Activated CD8-positive, alpha-beta T cell treated with anti-CD3 and anti-CD28 coated beads, Interleukin-2, amount 10 ng/mL, durations not matched to agents 7 days and 5 days (primary cell): Measurements from ENCODE around the gene H1-8. TPM values are rescaled to one million over a fixed set of nuclear protein-coding genes. Genes with fewer than 3 reads are reported as not detected.

ENCODE experiments used
- ATAC-seq: fragments of 150-1000 bp; cut with Tn5 transposase; one replicate; pipeline ENCODE4 v1.10.0; 2021; ENCODE audit warnings: moderate library complexity
- CTCF ChIA-PET: fragments of 350-600 bp; sonication (Branson Sonifier 250); formaldehyde crosslinking; loops from one replicate; lab custom pipeline; 2021; ENCODE audit warnings: antibody characterized with exemption; lab: Charles Lee
- POLR2A ChIA-PET: fragments of 350-600 bp; sonication (Branson Sonifier 250); formaldehyde crosslinking; loops from one replicate; lab custom pipeline; 2021; ENCODE audit warnings: antibody characterized with exemption; lab: Charles Lee
- DNase-seq: peaks from one replicate; pipeline ENCODE4 v3.0.0-alpha.2; 2020
- H3K27ac Mint-ChIP-seq: one replicate; pipeline ENCODE4 v1.8.0; 2021; ENCODE audit warnings: mild to moderate bottlenecking, mixed read lengths
- H3K27me3 Mint-ChIP-seq: one replicate; pipeline ENCODE4 v1.8.0; 2021; ENCODE audit warnings: low read depth, mixed read lengths
- H3K36me3 Mint-ChIP-seq: one replicate; pipeline ENCODE4 v1.8.0; 2021; ENCODE audit warnings: low read depth, mixed read lengths
- H3K4me1 Mint-ChIP-seq: one replicate; pipeline ENCODE4 v1.8.0; 2021; ENCODE audit warnings: low read depth, mixed read lengths
- H3K4me3 Mint-ChIP-seq: one replicate; pipeline ENCODE4 v1.8.0; 2021; ENCODE audit warnings: mild to moderate bottlenecking, mixed read lengths
- H3K9me3 Mint-ChIP-seq: one replicate; pipeline ENCODE4 v1.8.0; 2022; ENCODE audit warnings: mixed read lengths; ENCODE audit not compliant: insufficient read depth
- total RNA-seq, 2 experiments: library from RNA; stranded (reverse); gene quantifications; one replicate each; pipeline ENCODE4 v1.2.3, GENCODE V29; 2021

Gene H1-8
- total RNA-seq, 2 experiments from 2014 or later, result not detected

DNA sequence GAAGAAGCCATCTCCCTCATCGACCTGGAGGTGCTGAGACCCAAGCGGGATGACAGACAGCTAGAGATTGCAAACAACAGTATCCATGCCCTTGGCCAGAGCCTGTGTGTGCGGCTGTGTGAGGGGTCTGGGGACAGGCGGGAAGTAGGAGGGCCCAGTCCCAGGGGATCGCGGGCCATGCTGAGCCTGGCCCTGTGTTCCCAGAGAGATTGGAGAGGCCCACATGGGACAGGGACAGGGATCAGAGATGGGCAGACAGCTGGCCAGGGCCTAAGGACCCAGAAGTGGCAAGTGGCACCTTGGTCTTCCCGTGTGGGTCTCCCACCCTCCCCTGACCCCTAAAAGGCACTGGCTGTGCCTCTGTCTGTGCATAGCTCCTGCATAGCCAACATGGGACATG lies 25.5 kb upstream of the H1-8 start:
- H3K27me3 Mint-ChIP-seq, result no peaks in the 10 kb centered on the region
- ChIA-PET CTCF (interaction anchor here (1.1 kb wide), 1 partner anchor 134 kb away, joined by 5 read pairs; no protein-coding TSS in a partner anchor), POLR2A (no interaction called here)
- no peaks in the 10 kb centered on the region for H3K9me3 Mint-ChIP-seq
- no peak for DNase-seq
- no peak overlapping the region for H3K4me3 Mint-ChIP-seq
- ATAC-seq, result no peak
- H3K4me1 Mint-ChIP-seq, result no peaks in the 10 kb centered on the region
- H3K36me3 Mint-ChIP-seq, result no peaks in the 10 kb centered on the region
- H3K27ac Mint-ChIP-seq, result no peak overlapping the region

DNA sequence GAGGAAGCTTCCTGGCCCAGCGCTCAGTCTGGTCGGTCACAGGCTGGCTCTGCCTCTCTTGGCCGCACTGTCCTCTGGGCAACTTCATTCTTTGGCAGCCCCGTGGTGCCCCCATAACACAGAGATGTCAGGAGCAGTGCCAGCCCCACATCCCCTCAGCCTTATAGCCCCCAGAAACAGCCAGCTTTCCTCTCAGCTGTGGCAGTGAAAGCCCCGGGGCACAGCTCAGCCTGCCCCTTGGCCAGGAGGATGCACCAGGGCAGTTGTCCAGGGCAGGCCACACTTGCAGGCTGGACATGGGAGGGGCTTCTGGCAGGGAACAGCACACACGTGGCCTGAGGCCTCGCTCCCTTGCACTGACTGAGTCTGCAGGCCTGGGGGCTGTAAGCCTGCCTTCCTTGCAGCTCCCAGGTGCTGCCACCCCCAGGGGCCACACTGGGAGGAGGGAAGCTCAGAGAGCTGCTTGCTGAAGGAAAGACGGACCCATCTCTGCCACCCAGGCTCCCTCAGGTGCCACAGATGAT lies 24.9 kb upstream of the H1-8 start:
- DNase-seq (no peak), ATAC-seq (no peak)
- Mint-ChIP-seq H3K36me3 (no peaks in the 10 kb centered on the region), H3K9me3 (no peaks in the 10 kb centered on the region), H3K4me1 (no peaks in the 10 kb centered on the region), H3K27ac (no peak overlapping the region), H3K27me3 (no peaks in the 10 kb centered on the region), H3K4me3 (no peak overlapping the region)
- ChIA-PET POLR2A (no interaction called here), CTCF (interaction anchor here (1.1 kb wide), 1 partner anchor 135 kb away, joined by 5 read pairs; no protein-coding TSS in a partner anchor)

DNA sequence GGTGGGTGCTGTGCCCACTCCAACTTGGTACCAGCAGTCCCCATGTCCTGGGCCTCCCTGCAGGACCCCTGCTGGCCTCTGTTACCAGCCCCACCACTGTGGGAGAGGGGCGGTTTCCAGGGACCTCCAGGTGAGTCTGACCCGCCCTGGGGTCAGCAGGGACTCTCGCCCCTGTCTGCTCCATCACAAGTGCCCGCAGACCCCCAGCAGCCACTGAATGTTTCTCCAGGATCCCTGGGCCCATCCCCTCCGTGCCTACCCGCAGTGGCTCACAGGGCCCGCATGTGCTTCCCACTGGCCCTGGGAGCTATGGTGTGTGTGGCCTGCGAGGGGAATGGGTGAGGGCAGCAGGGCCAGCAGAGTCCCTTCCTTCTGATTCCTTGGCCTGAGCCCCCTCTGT lies 24.4 kb upstream of the H1-8 start:
- no peak overlapping the region for H3K27ac Mint-ChIP-seq
- H3K27me3 Mint-ChIP-seq, result no peaks in the 10 kb centered on the region
- ATAC-seq (no peak), DNase-seq (no peak)
- no peaks in the 10 kb centered on the region for H3K9me3 Mint-ChIP-seq
- ChIA-PET POLR2A (no interaction called here), CTCF (no interaction called here)
- H3K4me3 Mint-ChIP-seq, result no peak overlapping the region
- no peaks in the 10 kb centered on the region for H3K36me3 Mint-ChIP-seq
- no peaks in the 10 kb centered on the region for H3K4me1 Mint-ChIP-seq

DNA sequence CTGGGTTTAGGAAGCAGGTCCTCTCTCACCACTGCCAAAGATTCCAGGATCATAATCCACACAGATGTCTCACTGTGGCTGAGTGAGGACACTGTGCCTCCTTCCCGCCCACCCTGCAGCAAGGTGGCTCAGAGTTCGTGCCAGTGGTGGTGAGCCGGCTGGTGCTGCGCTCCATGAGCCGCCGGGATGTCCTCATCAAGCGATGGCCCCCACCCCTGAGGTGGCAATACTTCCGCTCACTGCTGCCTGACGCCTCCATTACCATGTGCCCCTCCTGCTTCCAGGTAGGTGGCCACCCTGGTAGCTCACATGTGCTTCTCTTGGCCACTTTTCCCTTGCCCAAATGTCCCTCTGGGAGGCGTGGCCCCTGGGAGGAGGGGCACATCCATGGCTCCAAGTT lies 23.5 kb upstream of the H1-8 start:
- Mint-ChIP-seq H3K27ac (no peak overlapping the region), H3K9me3 (no peaks in the 10 kb centered on the region), H3K27me3 (no peaks in the 10 kb centered on the region), H3K4me3 (no peak overlapping the region), H3K36me3 (no peaks in the 10 kb centered on the region), H3K4me1 (no peaks in the 10 kb centered on the region)
- ChIA-PET POLR2A (no interaction called here), CTCF (no interaction called here)
- no peak for DNase-seq
- ATAC-seq, result no peak

DNA sequence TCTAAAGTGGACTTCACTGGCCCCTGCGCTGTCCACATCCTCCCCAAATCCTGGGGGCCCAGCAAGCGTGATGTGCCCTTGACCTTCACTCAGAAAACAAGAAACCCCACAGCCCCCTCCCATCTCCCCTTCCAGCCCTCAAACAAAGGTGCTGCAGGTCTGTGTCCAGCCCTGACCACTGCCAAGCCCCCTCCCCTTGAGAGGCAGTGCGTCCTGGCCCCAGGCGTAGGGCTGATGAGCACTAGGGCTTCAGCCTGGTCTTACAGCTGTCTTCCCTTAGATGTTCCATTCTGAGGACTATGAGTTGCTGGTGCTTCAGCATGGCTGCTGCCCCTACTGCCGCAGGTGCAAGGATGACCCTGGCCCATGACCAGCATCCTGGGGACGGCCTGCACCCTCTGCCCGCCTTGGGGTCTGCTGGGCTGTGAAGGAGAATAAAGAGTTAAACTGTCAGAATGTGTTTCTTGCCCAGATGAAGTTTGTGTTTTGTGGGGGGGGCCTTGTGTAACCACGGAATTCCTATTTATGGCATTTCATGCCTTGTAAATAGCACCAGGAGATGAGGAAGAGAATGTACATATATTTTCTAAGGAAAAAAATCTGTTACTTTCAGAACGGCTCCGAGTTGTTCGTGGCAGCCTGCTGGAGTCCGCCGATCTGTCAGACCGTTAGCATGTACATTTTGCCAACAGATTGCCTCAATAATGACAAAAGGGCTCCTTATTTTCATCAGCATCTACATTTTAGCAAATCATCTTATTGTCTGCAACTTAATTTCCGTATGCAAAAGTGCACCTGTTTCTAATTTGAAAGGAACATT lies 22.9 kb upstream of the H1-8 start:
- H3K27ac Mint-ChIP-seq, result no peak overlapping the region
- CTCF ChIA-PET, result no interaction called here
- no peak for DNase-seq
- no peaks in the 10 kb centered on the region for H3K9me3 Mint-ChIP-seq
- no peaks in the 10 kb centered on the region for H3K27me3 Mint-ChIP-seq
- POLR2A ChIA-PET, result no interaction called here
- no peak for ATAC-seq
- no peak overlapping the region for H3K4me3 Mint-ChIP-seq
- H3K4me1 Mint-ChIP-seq, result no peaks in the 10 kb centered on the region
- no peaks in the 10 kb centered on the region for H3K36me3 Mint-ChIP-seq

DNA sequence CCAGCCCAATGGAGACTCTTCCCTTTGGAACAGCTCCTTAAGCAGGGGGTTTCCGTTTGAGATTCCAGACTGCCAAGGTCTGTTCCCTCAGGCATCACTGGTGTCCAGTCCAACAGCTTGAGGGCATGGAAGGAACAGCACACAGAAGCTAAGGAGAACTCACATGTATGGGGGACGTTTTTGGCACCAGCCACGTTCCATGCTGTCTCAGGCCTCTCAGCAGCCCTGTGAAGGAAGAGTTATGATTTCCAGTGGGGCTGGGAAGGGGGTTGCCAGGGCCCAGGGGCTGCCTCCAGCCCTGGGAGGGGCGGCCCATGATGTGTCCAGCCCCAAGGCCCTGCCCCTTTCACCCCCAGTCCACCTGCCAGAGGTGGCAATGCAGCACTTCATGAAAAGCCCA lies 22.0 kb upstream of the H1-8 start:
- CTCF ChIA-PET, result no interaction called here
- H3K36me3 Mint-ChIP-seq, result no peaks in the 10 kb centered on the region
- H3K27ac Mint-ChIP-seq, result no peak overlapping the region
- no peaks in the 10 kb centered on the region for H3K9me3 Mint-ChIP-seq
- ATAC-seq (no peak), DNase-seq (no peak)
- no peaks in the 10 kb centered on the region for H3K27me3 Mint-ChIP-seq
- POLR2A ChIA-PET, result no interaction called here
- no peak overlapping the region for H3K4me3 Mint-ChIP-seq
- H3K4me1 Mint-ChIP-seq, result no peaks in the 10 kb centered on the region

DNA sequence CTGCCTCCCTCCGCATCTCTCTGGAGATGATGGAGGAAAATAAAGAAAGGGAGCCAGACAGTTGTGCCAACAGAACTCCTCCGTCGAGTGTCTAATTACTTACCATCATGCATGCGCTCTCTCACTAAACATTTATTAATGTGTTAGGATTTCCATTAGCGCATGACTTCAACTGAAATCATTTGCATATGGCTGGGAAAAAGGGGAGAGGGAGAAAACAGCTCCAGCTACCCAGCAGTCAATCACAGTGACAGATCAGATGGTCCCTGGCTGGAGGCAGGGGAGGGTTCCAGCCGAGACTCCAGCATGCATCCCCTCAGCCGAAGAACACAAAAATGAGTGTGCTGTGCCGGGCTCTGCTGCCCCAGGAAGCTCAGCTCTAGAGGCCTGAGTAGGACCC lies 21.4 kb upstream of the H1-8 start:
- Mint-ChIP-seq H3K27me3 (no peaks in the 10 kb centered on the region), H3K36me3 (no peaks in the 10 kb centered on the region), H3K4me1 (no peaks in the 10 kb centered on the region), H3K4me3 (no peak overlapping the region), H3K27ac (no peak overlapping the region), H3K9me3 (no peaks in the 10 kb centered on the region)
- POLR2A ChIA-PET, result no interaction called here
- DNase-seq (no peak), ATAC-seq (no peak)
- CTCF ChIA-PET, result no interaction called here

DNA sequence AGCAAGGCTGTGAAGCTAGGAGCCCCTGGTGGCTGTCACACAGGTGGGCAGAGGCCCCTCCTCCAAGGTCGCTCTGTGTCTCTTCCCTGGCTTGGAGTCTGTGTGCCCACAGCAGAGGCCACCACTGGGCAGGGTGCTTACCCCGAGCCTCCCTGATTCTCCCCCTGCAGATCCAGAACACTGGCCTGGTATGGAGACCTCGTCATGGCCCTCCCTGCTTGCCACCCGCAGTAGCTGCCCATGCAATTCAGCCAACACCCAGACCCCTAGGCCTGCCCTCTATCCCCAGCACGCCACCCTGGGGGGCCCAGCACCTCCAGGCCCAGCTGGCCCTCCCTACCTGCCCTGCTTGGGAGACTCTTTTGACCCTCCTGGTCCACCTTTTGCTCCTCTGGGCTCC lies 20.0 kb upstream of the H1-8 start:
- Mint-ChIP-seq H3K36me3 (no peaks in the 10 kb centered on the region), H3K9me3 (no peaks in the 10 kb centered on the region), H3K4me3 (no peak overlapping the region), H3K4me1 (no peaks in the 10 kb centered on the region), H3K27ac (no peak overlapping the region), H3K27me3 (no peaks in the 10 kb centered on the region)
- POLR2A ChIA-PET, result no interaction called here
- ATAC-seq (no peak), DNase-seq (no peak)
- CTCF ChIA-PET, result no interaction called here

DNA sequence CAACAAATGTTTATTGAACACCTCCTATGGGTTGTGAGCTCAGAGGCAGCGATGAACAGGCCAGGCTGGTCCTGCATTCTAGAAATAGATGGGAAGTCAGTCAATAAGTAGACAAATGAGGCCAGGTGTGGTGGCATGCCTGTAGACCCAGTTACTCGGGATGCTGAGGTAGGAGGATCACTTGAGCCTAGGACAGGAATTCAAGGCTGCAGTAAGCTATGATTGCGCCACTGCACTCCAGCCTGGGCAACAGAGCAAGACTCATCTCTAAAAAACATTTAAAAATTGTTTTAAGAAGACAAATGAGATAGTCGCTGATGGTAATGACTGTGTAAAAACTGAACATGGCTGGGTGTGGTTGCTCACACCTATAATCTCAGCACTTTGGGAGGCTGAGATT lies 18.9 kb upstream of the H1-8 start:
- ATAC-seq (no peak), DNase-seq (no peak)
- POLR2A ChIA-PET, result no interaction called here
- no peaks in the 10 kb centered on the region for H3K9me3 Mint-ChIP-seq
- no peak overlapping the region for H3K27ac Mint-ChIP-seq
- H3K4me1 Mint-ChIP-seq, result no peaks in the 10 kb centered on the region
- CTCF ChIA-PET, result no interaction called here
- H3K36me3 Mint-ChIP-seq, result no peaks in the 10 kb centered on the region
- no peaks in the 10 kb centered on the region for H3K27me3 Mint-ChIP-seq
- no peak overlapping the region for H3K4me3 Mint-ChIP-seq

DNA sequence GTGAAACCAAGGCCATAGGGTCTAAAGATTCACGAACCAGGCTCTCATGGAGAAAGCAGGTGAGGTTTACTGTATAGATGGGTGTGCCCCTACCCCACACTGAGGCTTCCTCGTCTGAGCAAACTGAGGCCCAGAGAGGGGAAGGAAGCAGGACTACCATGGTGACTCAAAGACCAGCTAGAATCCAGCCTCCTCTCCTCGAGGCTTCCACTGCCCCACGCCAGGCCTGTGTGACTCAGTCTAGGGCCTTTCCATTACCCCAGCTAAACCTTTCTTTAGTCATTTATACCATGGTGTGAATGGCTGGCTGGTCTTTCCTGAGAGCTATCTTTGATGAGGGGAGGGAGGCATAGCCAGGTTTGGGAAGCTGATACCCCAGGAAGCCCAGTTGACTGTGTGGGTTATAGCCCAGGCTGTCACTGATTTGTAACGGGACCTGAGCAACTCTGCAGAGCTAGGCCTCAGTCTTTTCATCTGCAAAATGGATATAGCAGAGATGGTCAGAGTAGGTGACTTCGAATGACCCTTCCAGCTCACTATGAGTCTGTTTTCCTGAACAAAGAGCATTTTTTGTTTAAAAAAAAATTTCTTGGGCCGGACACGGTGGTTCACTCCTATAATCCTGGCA lies 17.5 kb upstream of the H1-8 start:
- CTCF ChIA-PET, result no interaction called here
- H3K4me1 Mint-ChIP-seq, result no peaks in the 10 kb centered on the region
- H3K36me3 Mint-ChIP-seq, result no peaks in the 10 kb centered on the region
- no peaks in the 10 kb centered on the region for H3K27me3 Mint-ChIP-seq
- no peak overlapping the region for H3K4me3 Mint-ChIP-seq
- ATAC-seq (no peak), DNase-seq (no peak)
- H3K9me3 Mint-ChIP-seq, result no peaks in the 10 kb centered on the region
- H3K27ac Mint-ChIP-seq, result no peak overlapping the region
- POLR2A ChIA-PET, result no interaction called here

DNA sequence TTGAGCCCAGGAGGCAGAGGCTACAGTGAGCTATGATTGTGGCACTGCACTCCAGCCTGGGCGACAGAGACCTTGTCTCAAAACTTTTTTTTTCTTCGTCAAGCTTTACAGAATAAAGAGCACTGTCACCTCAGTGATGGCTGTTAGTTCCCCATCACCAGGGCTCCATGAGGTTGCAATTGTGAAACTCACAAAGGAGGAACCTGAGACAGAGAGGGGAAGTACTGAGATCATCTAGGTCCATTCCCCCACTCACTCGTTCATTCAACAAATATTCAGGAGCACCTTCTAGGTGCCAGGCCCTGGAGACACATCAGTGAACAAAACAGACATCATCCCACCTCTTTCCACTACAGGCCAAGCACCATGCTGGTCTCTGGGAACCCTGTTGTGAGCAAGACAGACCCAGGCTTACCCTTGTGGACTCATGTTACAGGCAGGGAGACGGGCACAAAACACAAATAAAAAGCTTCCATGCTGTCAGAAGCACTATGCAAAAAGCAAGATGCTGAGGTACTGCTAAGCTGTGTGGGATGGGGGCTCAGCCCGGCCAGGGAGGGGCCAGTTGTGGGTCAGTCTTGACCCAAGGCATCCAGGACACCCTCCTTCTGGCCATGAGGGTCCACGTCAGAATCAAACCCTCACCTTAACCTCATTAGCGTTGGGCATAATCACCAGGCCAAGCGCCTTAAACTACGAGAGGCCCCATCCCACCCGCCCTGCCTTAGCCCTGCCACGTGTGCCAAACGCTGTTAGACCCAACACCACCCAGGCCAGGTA lies 16.7 kb upstream of the H1-8 start:
- no peaks in the 10 kb centered on the region for H3K27me3 Mint-ChIP-seq
- POLR2A ChIA-PET, result no interaction called here
- no peaks in the 10 kb centered on the region for H3K9me3 Mint-ChIP-seq
- no peak for ATAC-seq
- H3K36me3 Mint-ChIP-seq, result no peaks in the 10 kb centered on the region
- DNase-seq, result no peak
- CTCF ChIA-PET, result no interaction called here
- H3K27ac Mint-ChIP-seq, result no peak overlapping the region
- no peaks in the 10 kb centered on the region for H3K4me1 Mint-ChIP-seq
- H3K4me3 Mint-ChIP-seq, result no peak overlapping the region

DNA sequence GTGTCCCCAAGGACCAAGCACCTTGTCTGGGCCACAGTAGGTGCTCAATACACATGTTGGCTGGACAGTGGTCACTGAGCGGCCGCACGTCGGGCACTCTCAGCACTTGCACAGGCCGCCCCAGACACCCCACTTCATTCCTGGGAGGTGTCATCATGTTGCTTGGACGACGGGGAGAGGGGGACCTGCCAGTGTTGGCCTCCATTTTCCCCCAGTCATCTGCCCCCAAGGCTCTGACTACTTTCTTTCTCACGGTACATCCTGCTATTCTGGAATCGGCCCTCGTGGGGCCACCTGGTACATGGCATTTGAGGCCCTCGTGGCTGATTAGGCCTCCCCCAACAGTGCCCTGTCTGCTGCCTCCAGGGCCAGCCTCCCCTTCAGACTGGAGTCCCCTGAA lies 15.7 kb upstream of the H1-8 start:
- Mint-ChIP-seq H3K36me3 (no peaks in the 10 kb centered on the region), H3K4me3 (no peak overlapping the region), H3K27ac (no peak overlapping the region), H3K27me3 (no peaks in the 10 kb centered on the region), H3K4me1 (no peaks in the 10 kb centered on the region), H3K9me3 (no peaks in the 10 kb centered on the region)
- no peak for ATAC-seq
- CTCF ChIA-PET, result no interaction called here
- POLR2A ChIA-PET, result no interaction called here
- DNase-seq, result no peak
